ENCODE measurements around the gene CSNK1E.
"Not testable (repeated sequence)": the region's sequence is repeated elsewhere in the genome, so short reads cannot be mapped to it uniquely, and the experiment has no call there.

Gene CSNK1E

DNA sequence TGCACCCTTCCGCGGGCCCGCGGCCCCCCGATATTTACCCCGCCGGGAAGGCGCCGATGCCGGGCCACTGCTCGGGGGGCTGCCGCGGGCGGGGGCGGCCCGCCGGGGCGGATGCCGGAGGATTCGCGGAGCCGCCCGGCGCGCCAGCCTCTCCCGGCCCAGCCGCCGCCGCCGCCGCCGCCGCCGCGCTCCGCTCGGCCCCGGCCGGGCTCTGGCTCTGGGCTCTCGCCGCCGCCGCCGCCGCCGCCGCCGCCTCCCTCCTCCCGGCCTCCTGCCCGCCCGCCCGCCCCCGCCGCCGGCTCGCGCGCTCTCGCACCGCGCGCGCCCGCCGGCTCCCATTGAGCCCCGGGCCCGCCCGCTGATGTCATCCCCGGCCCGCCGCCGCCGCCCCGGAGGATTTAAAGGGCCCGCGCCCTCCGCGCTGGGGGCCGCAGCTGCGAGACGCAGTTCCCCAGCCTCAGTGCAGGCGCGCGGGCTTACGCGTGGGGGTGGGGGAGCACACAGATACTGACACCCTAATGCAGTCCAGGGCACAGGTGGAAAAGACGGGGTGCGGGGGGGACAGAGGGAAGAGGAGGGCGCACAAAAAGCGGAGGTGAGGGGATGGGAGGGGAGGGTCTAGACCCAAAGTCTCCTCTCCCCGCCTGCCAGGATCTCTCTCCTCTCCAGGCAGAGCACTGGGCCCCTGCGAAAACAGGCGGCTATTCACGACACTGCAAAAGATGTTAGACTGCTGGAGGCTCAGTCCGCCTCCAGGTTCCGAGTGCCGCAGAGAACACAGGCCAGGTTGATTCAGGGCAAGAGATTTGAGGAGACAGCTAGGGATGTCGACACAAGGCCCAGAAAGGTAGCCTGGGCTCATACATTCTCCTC is at the start of gene CSNK1E:
CSNK1E (minus strand) TSS at position 312 of the 873 bp plus-strand sequence. CDS start 3,276 bp downstream, outside the sequence.
- no peaks in the 10 kb centered on the region for H3K9me3 ChIP-seq (ENCODE audit: control insufficient read depth in 5 of 5, low read length in 5 of 5)
- H3K36me3 ChIP-seq (ENCODE audit: control insufficient read depth in 5 of 5, insufficient read depth in 5 of 5, low read length in 5 of 5): peaks cover 0 to 9% (median 9%) of the 10 kb centered on the region in 5 donors
- H3K4me1 ChIP-seq (ENCODE audit: control insufficient read depth in 5 of 5, insufficient read depth in 5 of 5, low read length in 5 of 5): peaks cover 22 to 55% (median 54%) of the 10 kb centered on the region in 5 donors
- H3K27ac ChIP-seq (ENCODE audit: low read depth, low read length): peak within 1 kb of the TSS; percentile 95
- peak within 1 kb of the TSS; percentile 74 to 94 (median 82) for H3K4me3 ChIP-seq (ENCODE audit: low read depth in 1 of 5, low read length in 5 of 5)
- no peaks in the 10 kb centered on the region for H3K27me3 ChIP-seq (ENCODE audit: control insufficient read depth in 5 of 5, insufficient read depth in 4 of 5, low read length in 5 of 5)
- peak within 1 kb of the TSS; percentile 89 to 96 (median 92) for H3K9ac ChIP-seq (ENCODE audit: low read length in 5 of 5)

DNA sequence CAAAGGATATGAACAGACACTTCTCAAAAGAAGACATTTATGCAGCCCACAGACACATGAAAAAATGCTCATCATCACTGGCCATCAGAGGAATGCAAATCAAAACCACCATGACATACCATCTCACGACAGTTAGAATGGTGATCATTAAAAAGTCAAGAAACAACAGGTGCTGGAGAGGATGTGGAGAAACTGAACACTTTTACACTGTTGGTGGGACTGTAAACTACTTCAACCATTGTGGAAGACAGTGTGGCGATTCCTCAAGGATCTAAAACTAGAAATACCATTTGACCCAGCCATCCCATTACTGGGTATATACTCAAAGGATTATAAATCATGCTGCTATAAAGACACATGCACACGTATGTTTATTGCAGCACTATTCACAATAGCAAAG is 48.6 kb upstream of the CSNK1E start:
- not testable (repeated sequence) for H3K27ac ChIP-seq (ENCODE audit: low read depth, low read length); H3K9ac ChIP-seq (ENCODE audit: low read length in 5 of 5); H3K27me3 ChIP-seq (ENCODE audit: control insufficient read depth in 5 of 5, insufficient read depth in 4 of 5, low read length in 5 of 5); H3K36me3 ChIP-seq (ENCODE audit: control insufficient read depth in 5 of 5, insufficient read depth in 5 of 5, low read length in 5 of 5); H3K4me3 ChIP-seq (ENCODE audit: low read depth in 1 of 5, low read length in 5 of 5); H3K9me3 ChIP-seq (ENCODE audit: control insufficient read depth in 5 of 5, low read length in 5 of 5); H3K4me1 ChIP-seq (ENCODE audit: control insufficient read depth in 5 of 5, insufficient read depth in 5 of 5, low read length in 5 of 5)

DNA sequence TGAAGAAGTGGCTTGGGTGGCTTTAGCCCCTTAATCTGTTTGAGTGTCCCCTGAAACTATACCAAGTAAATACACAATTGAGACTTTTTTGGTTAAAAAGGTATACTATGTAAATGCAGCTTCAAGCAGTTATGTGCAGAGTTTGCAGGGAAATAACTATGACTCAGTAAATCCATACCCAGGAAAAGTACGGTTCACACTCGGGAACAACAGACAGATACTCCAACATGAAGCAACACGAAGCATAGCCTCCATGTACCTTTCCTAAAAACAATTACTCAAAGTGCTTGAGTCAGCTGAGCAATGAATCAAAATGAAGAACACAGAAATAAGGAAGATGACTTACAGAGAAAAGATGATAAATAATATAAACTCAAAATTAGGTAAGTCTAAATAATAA is 47.9 kb upstream of the CSNK1E start:
- not testable (repeated sequence) for H3K4me3 ChIP-seq (ENCODE audit: low read depth in 1 of 5, low read length in 5 of 5)

DNA sequence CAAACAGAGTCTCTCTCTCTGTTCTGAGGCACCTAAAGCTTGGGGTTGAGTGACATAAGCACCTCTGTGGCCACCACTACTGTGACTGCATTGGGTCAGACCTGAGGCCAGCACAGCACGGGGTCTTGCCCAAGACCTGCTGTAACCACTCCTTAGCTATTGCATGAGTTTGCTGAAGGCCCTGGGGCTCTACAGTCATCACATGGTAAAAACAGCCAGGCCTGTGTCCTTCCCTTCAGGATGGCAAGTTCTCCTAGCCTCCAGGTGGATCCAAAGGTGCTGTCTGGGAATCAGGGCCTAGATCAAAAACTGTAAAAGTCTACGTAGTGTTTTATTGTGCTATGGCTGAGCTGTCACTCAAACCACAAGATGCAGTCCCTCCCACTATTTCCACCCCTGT is 43.3 kb upstream of the CSNK1E start:
- H3K9ac ChIP-seq (ENCODE audit: low read length in 5 of 5): not testable (repeated sequence)

More for the DNA sequence above, 47.9 kb upstream of the CSNK1E start:
- H3K4me1 ChIP-seq (ENCODE audit: control insufficient read depth in 5 of 5, insufficient read depth in 5 of 5, low read length in 5 of 5); H3K9ac ChIP-seq (ENCODE audit: low read length in 5 of 5); H3K36me3 ChIP-seq (ENCODE audit: control insufficient read depth in 5 of 5, insufficient read depth in 5 of 5, low read length in 5 of 5); H3K9me3 ChIP-seq (ENCODE audit: control insufficient read depth in 5 of 5, low read length in 5 of 5); H3K27ac ChIP-seq (ENCODE audit: low read depth, low read length); H3K27me3 ChIP-seq (ENCODE audit: control insufficient read depth in 5 of 5, insufficient read depth in 4 of 5, low read length in 5 of 5): not testable (repeated sequence)

DNA sequence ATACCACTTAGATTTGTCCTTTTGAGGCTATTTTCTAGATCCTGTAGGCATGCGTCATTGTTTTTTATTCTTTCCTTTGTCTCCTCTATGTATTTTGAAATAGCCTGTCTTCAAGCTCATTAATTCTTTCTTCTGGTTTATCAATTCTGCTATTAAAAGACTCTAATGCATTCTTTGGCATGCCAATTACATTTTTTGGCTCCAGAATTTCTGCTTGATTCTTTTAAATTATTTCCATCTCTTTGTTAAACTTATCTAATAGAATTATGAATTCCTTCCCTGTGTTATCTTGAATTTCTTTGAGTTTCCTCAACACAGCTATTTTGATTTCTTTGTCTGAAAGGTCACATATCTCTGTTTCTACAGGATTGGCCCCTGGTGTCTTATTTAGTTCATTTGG is 42.6 kb upstream of the CSNK1E start:
- not testable (repeated sequence) for H3K27me3 ChIP-seq (ENCODE audit: control insufficient read depth in 5 of 5, insufficient read depth in 4 of 5, low read length in 5 of 5); H3K9me3 ChIP-seq (ENCODE audit: control insufficient read depth in 5 of 5, low read length in 5 of 5); H3K36me3 ChIP-seq (ENCODE audit: control insufficient read depth in 5 of 5, insufficient read depth in 5 of 5, low read length in 5 of 5); H3K9ac ChIP-seq (ENCODE audit: low read length in 5 of 5); H3K4me1 ChIP-seq (ENCODE audit: control insufficient read depth in 5 of 5, insufficient read depth in 5 of 5, low read length in 5 of 5); H3K4me3 ChIP-seq (ENCODE audit: low read depth in 1 of 5, low read length in 5 of 5); H3K27ac ChIP-seq (ENCODE audit: low read depth, low read length)

More for the DNA sequence above, 43.3 kb upstream of the CSNK1E start:
- not testable (repeated sequence) for H3K27me3 ChIP-seq (ENCODE audit: control insufficient read depth in 5 of 5, insufficient read depth in 4 of 5, low read length in 5 of 5); H3K27ac ChIP-seq (ENCODE audit: low read depth, low read length); H3K4me3 ChIP-seq (ENCODE audit: low read depth in 1 of 5, low read length in 5 of 5); H3K4me1 ChIP-seq (ENCODE audit: control insufficient read depth in 5 of 5, insufficient read depth in 5 of 5, low read length in 5 of 5); H3K9me3 ChIP-seq (ENCODE audit: control insufficient read depth in 5 of 5, low read length in 5 of 5); H3K36me3 ChIP-seq (ENCODE audit: control insufficient read depth in 5 of 5, insufficient read depth in 5 of 5, low read length in 5 of 5)

DNA sequence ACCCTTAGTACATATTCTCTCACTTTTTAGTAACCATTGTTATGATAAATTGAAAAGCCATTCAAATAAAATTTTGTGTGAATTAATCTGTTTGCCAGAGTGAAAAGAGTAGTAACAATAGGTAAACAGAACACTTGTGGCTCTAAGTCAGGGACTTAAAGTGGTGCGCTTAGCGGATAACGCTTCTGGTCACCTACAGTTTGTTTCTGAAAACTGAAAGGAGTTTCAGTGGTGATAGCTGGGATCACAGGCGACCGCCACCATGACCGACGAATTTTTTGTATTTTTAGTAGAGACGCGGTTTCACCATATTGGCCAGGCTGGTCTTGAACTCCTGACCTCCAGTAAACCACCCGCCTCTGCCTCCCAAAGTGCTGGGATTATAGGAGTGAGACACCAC is 40.7 kb upstream of the CSNK1E start:
- H3K36me3 ChIP-seq (ENCODE audit: control insufficient read depth in 5 of 5, insufficient read depth in 5 of 5, low read length in 5 of 5); H3K27ac ChIP-seq (ENCODE audit: low read depth, low read length); H3K9me3 ChIP-seq (ENCODE audit: control insufficient read depth in 5 of 5, low read length in 5 of 5); H3K27me3 ChIP-seq (ENCODE audit: control insufficient read depth in 5 of 5, insufficient read depth in 4 of 5, low read length in 5 of 5); H3K4me1 ChIP-seq (ENCODE audit: control insufficient read depth in 5 of 5, insufficient read depth in 5 of 5, low read length in 5 of 5); H3K9ac ChIP-seq (ENCODE audit: low read length in 5 of 5); H3K4me3 ChIP-seq (ENCODE audit: low read depth in 1 of 5, low read length in 5 of 5): not testable (repeated sequence)

DNA sequence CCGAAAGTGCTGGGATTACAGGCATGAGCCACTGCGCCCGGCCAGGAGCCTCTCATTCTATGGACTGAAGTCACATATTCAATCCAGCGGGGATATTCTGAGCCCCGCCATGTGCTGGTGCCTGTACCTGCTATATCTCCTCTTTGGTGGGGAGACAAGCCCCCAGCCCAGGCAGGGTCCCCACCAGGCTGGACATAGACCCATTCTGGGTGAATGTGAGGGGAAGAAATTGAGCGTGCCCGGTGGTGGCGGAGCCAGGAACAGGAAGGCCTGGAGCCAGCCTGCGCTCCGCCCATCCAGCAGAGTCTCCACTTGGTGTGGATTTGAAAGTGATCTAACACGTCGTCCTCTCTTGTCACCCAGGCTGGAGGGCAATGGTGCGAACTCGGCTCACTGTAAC is 38.0 kb upstream of the CSNK1E start:
- no peaks in the 10 kb centered on the region for H3K9me3 ChIP-seq (ENCODE audit: control insufficient read depth in 5 of 5, low read length in 5 of 5)
- H3K9ac ChIP-seq (ENCODE audit: low read length in 5 of 5): no peak overlapping the region
- H3K4me1 ChIP-seq (ENCODE audit: control insufficient read depth in 5 of 5, insufficient read depth in 5 of 5, low read length in 5 of 5): peaks cover 0 to 4% (median 2%) of the 10 kb centered on the region in 5 donors
- H3K27ac ChIP-seq (ENCODE audit: low read depth, low read length): no peak overlapping the region
- H3K27me3 ChIP-seq (ENCODE audit: control insufficient read depth in 5 of 5, insufficient read depth in 4 of 5, low read length in 5 of 5): no peaks in the 10 kb centered on the region
- H3K4me3 ChIP-seq (ENCODE audit: low read depth in 1 of 5, low read length in 5 of 5): no peak overlapping the region
- H3K36me3 ChIP-seq (ENCODE audit: control insufficient read depth in 5 of 5, insufficient read depth in 5 of 5, low read length in 5 of 5): peaks cover 0 to 10% (median 6%) of the 10 kb centered on the region in 5 donors

DNA sequence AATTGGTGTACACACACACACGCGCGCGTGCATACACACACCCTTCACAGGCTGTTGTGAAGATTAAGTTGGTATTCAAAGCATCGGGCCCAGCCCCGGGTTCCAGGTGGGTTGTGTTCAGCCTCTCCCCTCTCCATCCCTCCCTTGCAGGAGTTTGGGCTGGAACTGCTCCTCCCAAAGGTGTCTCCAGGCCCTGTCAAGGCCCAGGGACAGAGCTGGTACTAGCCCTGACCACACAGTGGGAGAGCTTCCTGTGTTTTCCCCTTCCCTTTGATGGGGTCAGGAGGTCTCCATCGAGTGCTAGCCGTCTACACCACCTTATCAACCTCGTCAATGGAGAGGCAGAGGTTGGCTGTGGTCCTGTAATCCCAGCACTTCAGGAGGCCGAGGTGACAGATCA is 36.5 kb upstream of the CSNK1E start:
- H3K4me3 ChIP-seq (ENCODE audit: low read depth in 1 of 5, low read length in 5 of 5): no peak overlapping the region
- H3K4me1 ChIP-seq (ENCODE audit: control insufficient read depth in 5 of 5, insufficient read depth in 5 of 5, low read length in 5 of 5): peaks cover 0 to 4% (median 2%) of the 10 kb centered on the region in 5 donors
- H3K27ac ChIP-seq (ENCODE audit: low read depth, low read length): no peak overlapping the region
- H3K36me3 ChIP-seq (ENCODE audit: control insufficient read depth in 5 of 5, insufficient read depth in 5 of 5, low read length in 5 of 5): peaks cover 0 to 10% (median 6%) of the 10 kb centered on the region in 5 donors
- no peaks in the 10 kb centered on the region for H3K9me3 ChIP-seq (ENCODE audit: control insufficient read depth in 5 of 5, low read length in 5 of 5)
- H3K9ac ChIP-seq (ENCODE audit: low read length in 5 of 5): no peak overlapping the region
- no peaks in the 10 kb centered on the region for H3K27me3 ChIP-seq (ENCODE audit: control insufficient read depth in 5 of 5, insufficient read depth in 4 of 5, low read length in 5 of 5)

DNA sequence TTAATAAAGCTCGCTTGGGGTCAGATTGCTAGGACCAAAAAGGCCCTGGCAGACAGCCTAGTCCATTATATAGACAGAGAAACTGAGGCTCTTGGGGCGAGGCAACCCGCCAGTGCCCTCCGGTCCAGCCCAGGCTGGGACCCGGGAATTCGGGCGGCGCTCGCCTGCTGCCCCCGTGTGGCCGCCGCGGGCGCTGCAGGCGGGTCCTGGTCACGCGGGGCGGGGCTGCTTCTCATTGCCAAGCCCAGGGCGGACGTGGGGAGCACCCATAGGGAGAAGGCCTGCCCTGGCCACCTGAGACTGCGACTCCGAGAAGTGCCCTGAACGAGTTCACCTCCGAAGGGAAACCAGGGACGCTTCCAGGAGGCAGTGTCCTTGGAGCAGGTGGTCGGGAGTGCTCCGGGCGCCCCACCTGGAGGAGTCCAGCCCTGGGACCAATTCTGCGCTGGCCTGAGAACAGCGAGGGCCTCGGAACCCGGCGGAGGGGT is 36.0 kb upstream of the CSNK1E start:
- peaks cover 0 to 10% (median 6%) of the 10 kb centered on the region in 5 donors for H3K36me3 ChIP-seq (ENCODE audit: control insufficient read depth in 5 of 5, insufficient read depth in 5 of 5, low read length in 5 of 5)

DNA sequence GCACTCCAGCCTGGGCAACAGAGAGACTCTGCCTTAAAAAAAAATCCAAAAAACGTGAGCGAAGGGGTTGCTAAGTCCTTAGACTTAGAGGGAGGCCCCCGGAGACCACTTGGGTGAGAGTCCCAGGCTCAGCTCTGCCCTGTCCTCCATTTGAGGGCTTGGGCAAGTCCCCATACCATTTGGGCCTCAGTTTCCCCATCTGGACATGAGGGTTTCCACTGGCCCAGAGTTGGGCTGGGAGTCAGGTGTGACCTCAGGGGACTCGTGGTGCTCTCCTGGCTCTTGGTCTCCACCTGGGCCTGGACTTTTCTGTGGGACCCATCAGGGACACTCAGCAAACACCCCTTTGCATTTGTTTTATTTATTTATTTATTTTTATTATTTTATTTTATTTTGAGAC is 35.2 kb upstream of the CSNK1E start:
- H3K4me3 ChIP-seq (ENCODE audit: low read depth in 1 of 5, low read length in 5 of 5): no peak overlapping the region

More for the DNA sequence above, 36.0 kb upstream of the CSNK1E start:
- Histone ChIP-seq H3K9me3 (ENCODE audit: control insufficient read depth in 5 of 5, low read length in 5 of 5) (no peaks in the 10 kb centered on the region), H3K27ac (ENCODE audit: low read depth, low read length) (no peak overlapping the region), H3K4me3 (ENCODE audit: low read depth in 1 of 5, low read length in 5 of 5) (no peak overlapping the region), H3K9ac (ENCODE audit: low read length in 5 of 5) (no peak overlapping the region), H3K4me1 (ENCODE audit: control insufficient read depth in 5 of 5, insufficient read depth in 5 of 5, low read length in 5 of 5) (peaks cover 0 to 4% (median 2%) of the 10 kb centered on the region in 5 donors), H3K27me3 (ENCODE audit: control insufficient read depth in 5 of 5, insufficient read depth in 4 of 5, low read length in 5 of 5) (no peaks in the 10 kb centered on the region)

More for the DNA sequence above, 35.2 kb upstream of the CSNK1E start:
- Histone ChIP-seq H3K9ac (ENCODE audit: low read length in 5 of 5) (no peak overlapping the region), H3K27me3 (ENCODE audit: control insufficient read depth in 5 of 5, insufficient read depth in 4 of 5, low read length in 5 of 5) (peaks cover 0 to 4% (median 0%) of the 10 kb centered on the region in 5 donors), H3K9me3 (ENCODE audit: control insufficient read depth in 5 of 5, low read length in 5 of 5) (no peaks in the 10 kb centered on the region), H3K27ac (ENCODE audit: low read depth, low read length) (no peak overlapping the region), H3K4me1 (ENCODE audit: control insufficient read depth in 5 of 5, insufficient read depth in 5 of 5, low read length in 5 of 5) (peaks cover 0 to 4% (median 2%) of the 10 kb centered on the region in 5 donors), H3K36me3 (ENCODE audit: control insufficient read depth in 5 of 5, insufficient read depth in 5 of 5, low read length in 5 of 5) (peaks cover 0 to 10% (median 6%) of the 10 kb centered on the region in 5 donors)
